Epithelial cell of proximal tubule (primary cell): ENCODE results near the gene DNAJB6. TPM values are rescaled to one million over a fixed set of nuclear protein-coding genes. Genes with fewer than 3 reads are reported as not detected.

Experiments used
- DNase-seq: peaks from one replicate; pipeline ENCODE4 v3.0.0-alpha.2; 2011; ENCODE audit warnings: low read depth
- H3K4me3 ChIP-seq: 2 replicates; pipeline ENCODE4 v1.5.1; 2011; ENCODE audit warnings: low read depth, mild to moderate bottlenecking, low read length
- total RNA-seq: library from RNA; depleted of rRNA; stranded (reverse); fragments of >200 nt; gene quantifications from 2 replicates; pipeline ENCODE4 v1.2.3, GENCODE V29; 2015
- TF ChIP-seq, protein P1 (sequence below): conservative IDR thresholded peaks from 2 replicates; pipeline ENCODE4 v1.5.1; 2012; ENCODE audit warnings: low read depth, mild to moderate bottlenecking, low read length

Gene DNAJB6
- total RNA-seq, 1 donor from 2014 or later, result 108 TPM

DNA sequence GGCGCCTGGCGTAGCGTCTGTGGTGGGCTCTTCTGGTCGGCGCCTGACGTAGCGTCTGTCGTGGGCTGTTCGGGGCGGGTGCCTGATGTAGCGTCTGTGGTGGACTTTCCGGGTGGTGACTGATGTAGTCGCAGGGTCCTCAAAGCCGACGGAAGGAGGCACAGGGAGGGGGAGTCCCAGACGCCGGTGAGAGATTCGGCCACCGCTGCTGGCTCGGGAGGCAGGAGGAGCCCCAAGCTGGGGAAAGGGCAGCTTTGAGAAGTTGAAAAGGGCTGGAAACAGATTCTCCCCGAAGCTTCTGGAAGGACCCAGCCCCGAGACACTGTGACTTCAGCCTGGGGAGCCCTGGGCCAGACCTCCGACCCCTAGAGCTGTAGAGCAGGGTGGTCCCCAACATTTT, 105.7 kb downstream of the DNAJB6 start:
- no peak for DNase-seq
- no peak overlapping the region for H3K4me3 ChIP-seq
- TF ChIP-seq, protein P1, sequence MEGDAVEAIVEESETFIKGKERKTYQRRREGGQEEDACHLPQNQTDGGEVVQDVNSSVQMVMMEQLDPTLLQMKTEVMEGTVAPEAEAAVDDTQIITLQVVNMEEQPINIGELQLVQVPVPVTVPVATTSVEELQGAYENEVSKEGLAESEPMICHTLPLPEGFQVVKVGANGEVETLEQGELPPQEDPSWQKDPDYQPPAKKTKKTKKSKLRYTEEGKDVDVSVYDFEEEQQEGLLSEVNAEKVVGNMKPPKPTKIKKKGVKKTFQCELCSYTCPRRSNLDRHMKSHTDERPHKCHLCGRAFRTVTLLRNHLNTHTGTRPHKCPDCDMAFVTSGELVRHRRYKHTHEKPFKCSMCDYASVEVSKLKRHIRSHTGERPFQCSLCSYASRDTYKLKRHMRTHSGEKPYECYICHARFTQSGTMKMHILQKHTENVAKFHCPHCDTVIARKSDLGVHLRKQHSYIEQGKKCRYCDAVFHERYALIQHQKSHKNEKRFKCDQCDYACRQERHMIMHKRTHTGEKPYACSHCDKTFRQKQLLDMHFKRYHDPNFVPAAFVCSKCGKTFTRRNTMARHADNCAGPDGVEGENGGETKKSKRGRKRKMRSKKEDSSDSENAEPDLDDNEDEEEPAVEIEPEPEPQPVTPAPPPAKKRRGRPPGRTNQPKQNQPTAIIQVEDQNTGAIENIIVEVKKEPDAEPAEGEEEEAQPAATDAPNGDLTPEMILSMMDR, result no peak

DNA sequence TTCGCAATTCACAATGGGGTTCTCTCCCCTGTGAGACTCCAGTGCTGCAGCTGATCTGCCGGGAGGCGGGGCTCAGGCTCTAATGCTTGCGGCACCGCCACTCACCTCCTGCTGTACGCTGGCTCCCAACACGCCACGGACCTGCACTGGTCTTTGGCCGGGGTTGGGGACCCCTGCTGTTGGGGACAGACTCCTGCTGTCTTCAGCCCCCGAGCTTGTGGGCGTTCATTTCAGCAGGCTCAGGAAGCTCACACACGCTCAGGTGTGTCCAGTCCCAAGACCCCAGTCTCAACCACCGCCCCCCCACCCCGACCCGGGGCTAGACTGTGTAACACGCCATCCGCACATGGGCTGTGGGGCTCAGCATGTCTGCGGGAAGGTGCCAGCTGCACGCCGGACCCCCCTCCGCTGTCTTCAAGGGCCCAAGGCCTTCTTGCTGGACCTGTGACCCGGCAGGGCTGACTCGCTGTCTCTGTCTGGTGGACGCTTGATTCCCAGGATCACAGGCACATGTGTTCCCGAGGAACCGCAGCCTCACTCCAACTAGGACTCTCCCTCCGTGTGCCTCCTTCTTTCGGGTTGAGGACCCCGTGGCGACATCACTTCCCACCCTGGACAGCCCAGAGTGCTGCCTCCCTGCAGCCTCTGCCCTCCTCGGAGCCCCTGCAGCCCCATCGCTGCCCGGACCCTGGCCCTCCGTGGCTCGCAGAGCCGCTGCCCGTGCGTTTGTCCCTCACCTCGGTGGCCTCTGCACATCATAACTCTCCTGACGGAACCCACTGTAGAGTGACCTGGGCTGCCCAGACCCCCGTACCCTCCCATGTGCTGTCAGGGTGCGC, 106.4 kb downstream of the DNAJB6 start:
- TF ChIP-seq, protein P1, result no peak
- no peak for DNase-seq
- no peak overlapping the region for H3K4me3 ChIP-seq

DNA sequence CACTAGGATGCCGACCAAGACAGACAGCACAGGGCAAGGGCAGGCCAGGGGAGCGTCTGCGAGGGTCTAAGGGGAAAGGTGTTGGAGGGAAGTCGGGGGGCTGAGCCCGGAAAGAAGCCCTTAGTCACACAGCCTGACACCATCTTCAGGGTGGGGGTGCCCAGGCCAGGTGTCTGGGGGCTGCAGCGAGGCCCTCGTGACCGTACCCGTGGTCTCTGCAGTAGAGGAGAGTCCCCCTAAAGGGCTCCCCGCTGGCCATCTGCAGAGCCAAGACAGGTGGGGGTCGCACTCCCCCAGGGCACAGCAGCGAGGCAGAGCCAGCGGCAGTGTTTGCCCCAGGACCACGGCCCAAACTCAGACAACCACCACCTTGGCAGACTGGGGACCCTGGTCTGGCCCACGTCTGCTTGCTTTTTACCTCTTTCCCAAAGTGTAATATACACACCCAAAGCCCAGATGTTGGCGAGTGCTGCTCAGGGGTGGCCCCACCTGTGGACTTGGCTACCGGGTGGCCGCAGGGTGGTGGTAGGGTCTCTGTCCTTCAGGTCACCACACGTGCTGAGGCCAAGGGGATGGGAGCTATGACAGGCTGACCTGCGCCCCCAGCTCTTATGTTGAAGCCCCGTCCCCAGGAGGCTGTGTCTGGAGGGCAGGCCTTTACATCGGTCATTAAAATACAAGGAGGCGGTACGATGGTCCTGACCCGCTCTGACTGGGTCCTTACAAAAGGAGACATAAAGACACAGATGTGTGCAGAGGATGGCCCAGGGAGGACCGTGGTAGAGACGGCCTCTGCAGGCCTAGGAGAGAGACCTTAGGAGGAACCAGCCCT, 107.4 kb downstream of the DNAJB6 start:
- H3K4me3 ChIP-seq, result no peak overlapping the region
- no peak for DNase-seq
- TF ChIP-seq, protein P1, result no peak

DNA sequence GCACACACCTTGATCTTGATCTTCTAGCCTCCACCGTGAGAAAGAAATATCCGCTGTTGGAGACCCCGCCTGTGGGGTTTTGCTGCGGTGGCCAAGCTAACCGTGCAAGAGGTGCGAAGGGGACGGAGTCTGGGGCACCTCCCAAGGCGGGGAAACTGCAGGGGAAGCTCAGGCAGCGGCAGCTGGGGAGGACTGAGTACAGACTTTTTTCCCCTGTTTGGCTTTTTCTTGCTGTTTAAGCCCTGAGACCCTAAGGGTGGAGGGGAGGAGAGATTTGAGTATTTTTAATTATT, 108.0 kb downstream of the DNAJB6 start:
- no peak for DNase-seq

DNA sequence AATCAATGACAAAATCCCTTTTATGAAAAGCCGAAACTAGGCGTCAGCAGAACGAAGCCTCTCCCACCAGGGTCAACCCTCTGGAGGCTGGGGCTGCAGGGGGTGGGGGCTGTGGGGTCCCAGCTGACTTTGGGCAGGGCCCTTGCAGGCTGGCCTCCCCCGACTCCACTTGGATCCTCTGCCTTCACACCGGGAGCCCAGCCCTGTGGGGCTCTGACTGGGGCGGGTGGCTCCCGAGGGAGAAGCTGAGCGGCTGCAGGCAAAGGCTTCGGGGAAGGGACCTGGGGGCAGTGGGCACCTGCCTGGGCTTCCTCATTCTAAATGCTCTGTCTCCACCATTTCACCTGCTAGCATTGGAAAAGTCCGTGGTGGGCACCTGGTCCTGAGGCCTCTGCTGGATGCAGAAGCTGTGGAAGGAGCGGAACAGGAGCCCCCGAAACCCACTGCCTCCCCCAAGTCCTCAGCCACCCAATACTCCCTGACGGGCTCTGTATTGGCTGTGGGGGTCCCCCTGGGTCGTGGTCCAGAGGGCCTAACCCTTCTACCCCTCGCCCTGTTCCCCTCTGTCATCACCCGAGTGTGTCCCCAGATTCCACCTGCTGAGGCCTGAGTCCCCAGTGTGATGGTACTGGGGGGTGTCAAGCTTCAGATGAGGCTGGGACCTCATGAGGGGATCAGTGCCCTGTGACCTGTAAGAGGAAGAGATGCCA, 108.6 kb downstream of the DNAJB6 start:
- no peak overlapping the region for H3K4me3 ChIP-seq
- no peak for DNase-seq
- TF ChIP-seq, protein P1, result no peak

More for the DNA sequence above, 108.0 kb downstream of the DNAJB6 start:
- no peak overlapping the region for H3K4me3 ChIP-seq
- TF ChIP-seq, protein P1, result no peak

DNA sequence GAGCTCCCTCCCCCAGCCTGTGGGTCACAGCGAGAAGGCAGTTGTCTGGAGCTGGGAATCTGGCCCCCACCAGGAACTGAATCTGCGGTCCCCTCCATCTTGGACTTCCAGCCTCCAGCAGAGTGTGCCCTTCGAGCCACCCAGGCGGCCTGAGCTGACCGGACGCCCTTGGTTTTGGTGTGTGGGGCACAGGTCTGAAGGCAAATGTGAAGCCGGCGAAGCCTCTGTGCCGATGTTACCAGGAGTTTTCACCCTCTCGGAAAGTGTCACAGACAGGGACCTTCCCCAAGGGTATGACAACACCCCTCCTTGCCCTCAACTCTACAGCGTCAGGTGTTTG, 109.1 kb downstream of the DNAJB6 start:
- no peak for DNase-seq
- TF ChIP-seq, protein P1, result no peak
- no peak overlapping the region for H3K4me3 ChIP-seq
